ENCODE data around the gene TSPYL6. TPM values are rescaled to one million over a fixed set of nuclear protein-coding genes. Genes with fewer than 3 reads are reported as not detected.

Gene TSPYL6
- total RNA-seq, 1 experiment from 2014 or later, result not detected

DNA sequence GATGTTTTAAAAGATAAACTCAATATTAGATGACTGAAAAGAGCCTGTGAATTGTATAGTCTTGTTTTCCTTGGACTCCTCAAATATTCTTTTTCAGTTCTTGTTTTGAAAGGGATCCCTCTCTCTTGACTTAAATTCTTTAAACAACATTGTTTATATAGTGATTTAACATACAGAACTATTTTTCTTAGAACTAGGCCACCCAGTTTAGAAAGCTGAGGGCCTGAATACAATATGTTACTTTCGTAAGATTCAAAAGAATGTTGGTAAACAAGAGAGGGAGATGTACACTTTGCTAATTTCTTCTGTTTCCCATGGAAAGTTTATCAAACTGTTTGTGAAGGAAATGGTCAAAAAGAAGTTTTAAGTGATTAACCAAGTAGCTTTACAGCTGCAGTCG lies 5.5 kb upstream of the TSPYL6 start:
- ChIA-PET POLR2A (no interaction called here), CTCF (no interaction called here)
- H3K4me3 Mint-ChIP-seq, result no peak overlapping the region
- H3K4me1 Mint-ChIP-seq, result no peaks in the 10 kb centered on the region
- DNase-seq (ENCODE audit: low spot score) (no peak), ATAC-seq (no peak)
- TF ChIP-seq, protein P1, sequence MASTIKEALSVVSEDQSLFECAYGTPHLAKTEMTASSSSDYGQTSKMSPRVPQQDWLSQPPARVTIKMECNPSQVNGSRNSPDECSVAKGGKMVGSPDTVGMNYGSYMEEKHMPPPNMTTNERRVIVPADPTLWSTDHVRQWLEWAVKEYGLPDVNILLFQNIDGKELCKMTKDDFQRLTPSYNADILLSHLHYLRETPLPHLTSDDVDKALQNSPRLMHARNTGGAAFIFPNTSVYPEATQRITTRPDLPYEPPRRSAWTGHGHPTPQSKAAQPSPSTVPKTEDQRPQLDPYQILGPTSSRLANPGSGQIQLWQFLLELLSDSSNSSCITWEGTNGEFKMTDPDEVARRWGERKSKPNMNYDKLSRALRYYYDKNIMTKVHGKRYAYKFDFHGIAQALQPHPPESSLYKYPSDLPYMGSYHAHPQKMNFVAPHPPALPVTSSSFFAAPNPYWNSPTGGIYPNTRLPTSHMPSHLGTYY (CRISPR knock-in tag; IDR thresholded peaks at IDR 0.05), result no peak
- TF ChIP-seq, protein P2, sequence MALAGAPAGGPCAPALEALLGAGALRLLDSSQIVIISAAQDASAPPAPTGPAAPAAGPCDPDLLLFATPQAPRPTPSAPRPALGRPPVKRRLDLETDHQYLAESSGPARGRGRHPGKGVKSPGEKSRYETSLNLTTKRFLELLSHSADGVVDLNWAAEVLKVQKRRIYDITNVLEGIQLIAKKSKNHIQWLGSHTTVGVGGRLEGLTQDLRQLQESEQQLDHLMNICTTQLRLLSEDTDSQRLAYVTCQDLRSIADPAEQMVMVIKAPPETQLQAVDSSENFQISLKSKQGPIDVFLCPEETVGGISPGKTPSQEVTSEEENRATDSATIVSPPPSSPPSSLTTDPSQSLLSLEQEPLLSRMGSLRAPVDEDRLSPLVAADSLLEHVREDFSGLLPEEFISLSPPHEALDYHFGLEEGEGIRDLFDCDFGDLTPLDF (CRISPR knock-in tag; IDR thresholded peaks at IDR 0.05), result no peak
- TF ChIP-seq ETV6 (CRISPR knock-in tag; IDR thresholded peaks at IDR 0.05), result no peak
- TF ChIP-seq SOX15 (CRISPR knock-in tag; IDR thresholded peaks at IDR 0.05), result no peak
- TF ChIP-seq NFYB (CRISPR knock-in tag; conservative IDR thresholded peaks at IDR 0.05; ENCODE audit: low read depth), result no peak
- TF ChIP-seq, protein P3, sequence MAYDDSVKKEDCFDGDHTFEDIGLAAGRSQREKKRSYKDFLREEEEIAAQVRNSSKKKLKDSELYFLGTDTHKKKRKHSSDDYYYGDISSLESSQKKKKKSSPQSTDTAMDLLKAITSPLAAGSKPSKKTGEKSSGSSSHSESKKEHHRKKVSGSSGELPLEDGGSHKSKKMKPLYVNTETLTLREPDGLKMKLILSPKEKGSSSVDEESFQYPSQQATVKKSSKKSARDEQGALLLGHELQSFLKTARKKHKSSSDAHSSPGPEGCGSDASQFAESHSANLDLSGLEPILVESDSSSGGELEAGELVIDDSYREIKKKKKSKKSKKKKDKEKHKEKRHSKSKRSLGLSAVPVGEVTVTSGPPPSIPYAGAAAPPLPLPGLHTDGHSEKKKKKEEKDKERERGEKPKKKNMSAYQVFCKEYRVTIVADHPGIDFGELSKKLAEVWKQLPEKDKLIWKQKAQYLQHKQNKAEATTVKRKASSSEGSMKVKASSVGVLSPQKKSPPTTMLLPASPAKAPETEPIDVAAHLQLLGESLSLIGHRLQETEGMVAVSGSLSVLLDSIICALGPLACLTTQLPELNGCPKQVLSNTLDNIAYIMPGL (CRISPR knock-in tag; IDR thresholded peaks at IDR 0.05), result no peak
- TF ChIP-seq, protein P4, sequence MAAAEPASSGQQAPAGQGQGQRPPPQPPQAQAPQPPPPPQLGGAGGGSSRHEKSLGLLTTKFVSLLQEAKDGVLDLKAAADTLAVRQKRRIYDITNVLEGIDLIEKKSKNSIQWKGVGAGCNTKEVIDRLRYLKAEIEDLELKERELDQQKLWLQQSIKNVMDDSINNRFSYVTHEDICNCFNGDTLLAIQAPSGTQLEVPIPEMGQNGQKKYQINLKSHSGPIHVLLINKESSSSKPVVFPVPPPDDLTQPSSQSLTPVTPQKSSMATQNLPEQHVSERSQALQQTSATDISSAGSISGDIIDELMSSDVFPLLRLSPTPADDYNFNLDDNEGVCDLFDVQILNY (CRISPR knock-in tag; IDR thresholded peaks at IDR 0.05), result no peak
- no peak for TF ChIP-seq PRRX2 (CRISPR knock-in tag; IDR thresholded peaks at IDR 0.05)
- TF ChIP-seq, protein P5, sequence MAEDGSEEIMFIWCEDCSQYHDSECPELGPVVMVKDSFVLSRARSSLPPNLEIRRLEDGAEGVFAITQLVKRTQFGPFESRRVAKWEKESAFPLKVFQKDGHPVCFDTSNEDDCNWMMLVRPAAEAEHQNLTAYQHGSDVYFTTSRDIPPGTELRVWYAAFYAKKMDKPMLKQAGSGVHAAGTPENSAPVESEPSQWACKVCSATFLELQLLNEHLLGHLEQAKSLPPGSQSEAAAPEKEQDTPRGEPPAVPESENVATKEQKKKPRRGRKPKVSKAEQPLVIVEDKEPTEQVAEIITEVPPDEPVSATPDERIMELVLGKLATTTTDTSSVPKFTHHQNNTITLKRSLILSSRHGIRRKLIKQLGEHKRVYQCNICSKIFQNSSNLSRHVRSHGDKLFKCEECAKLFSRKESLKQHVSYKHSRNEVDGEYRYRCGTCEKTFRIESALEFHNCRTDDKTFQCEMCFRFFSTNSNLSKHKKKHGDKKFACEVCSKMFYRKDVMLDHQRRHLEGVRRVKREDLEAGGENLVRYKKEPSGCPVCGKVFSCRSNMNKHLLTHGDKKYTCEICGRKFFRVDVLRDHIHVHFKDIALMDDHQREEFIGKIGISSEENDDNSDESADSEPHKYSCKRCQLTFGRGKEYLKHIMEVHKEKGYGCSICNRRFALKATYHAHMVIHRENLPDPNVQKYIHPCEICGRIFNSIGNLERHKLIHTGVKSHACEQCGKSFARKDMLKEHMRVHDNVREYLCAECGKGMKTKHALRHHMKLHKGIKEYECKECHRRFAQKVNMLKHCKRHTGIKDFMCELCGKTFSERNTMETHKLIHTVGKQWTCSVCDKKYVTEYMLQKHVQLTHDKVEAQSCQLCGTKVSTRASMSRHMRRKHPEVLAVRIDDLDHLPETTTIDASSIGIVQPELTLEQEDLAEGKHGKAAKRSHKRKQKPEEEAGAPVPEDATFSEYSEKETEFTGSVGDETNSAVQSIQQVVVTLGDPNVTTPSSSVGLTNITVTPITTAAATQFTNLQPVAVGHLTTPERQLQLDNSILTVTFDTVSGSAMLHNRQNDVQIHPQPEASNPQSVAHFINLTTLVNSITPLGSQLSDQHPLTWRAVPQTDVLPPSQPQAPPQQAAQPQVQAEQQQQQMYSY (CRISPR knock-in tag; IDR thresholded peaks at IDR 0.05), result no peak
- TF ChIP-seq, protein P6, sequence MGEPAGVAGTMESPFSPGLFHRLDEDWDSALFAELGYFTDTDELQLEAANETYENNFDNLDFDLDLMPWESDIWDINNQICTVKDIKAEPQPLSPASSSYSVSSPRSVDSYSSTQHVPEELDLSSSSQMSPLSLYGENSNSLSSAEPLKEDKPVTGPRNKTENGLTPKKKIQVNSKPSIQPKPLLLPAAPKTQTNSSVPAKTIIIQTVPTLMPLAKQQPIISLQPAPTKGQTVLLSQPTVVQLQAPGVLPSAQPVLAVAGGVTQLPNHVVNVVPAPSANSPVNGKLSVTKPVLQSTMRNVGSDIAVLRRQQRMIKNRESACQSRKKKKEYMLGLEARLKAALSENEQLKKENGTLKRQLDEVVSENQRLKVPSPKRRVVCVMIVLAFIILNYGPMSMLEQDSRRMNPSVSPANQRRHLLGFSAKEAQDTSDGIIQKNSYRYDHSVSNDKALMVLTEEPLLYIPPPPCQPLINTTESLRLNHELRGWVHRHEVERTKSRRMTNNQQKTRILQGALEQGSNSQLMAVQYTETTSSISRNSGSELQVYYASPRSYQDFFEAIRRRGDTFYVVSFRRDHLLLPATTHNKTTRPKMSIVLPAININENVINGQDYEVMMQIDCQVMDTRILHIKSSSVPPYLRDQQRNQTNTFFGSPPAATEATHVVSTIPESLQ (CRISPR knock-in tag; IDR thresholded peaks at IDR 0.05), result no peak
- TF ChIP-seq, protein P7, sequence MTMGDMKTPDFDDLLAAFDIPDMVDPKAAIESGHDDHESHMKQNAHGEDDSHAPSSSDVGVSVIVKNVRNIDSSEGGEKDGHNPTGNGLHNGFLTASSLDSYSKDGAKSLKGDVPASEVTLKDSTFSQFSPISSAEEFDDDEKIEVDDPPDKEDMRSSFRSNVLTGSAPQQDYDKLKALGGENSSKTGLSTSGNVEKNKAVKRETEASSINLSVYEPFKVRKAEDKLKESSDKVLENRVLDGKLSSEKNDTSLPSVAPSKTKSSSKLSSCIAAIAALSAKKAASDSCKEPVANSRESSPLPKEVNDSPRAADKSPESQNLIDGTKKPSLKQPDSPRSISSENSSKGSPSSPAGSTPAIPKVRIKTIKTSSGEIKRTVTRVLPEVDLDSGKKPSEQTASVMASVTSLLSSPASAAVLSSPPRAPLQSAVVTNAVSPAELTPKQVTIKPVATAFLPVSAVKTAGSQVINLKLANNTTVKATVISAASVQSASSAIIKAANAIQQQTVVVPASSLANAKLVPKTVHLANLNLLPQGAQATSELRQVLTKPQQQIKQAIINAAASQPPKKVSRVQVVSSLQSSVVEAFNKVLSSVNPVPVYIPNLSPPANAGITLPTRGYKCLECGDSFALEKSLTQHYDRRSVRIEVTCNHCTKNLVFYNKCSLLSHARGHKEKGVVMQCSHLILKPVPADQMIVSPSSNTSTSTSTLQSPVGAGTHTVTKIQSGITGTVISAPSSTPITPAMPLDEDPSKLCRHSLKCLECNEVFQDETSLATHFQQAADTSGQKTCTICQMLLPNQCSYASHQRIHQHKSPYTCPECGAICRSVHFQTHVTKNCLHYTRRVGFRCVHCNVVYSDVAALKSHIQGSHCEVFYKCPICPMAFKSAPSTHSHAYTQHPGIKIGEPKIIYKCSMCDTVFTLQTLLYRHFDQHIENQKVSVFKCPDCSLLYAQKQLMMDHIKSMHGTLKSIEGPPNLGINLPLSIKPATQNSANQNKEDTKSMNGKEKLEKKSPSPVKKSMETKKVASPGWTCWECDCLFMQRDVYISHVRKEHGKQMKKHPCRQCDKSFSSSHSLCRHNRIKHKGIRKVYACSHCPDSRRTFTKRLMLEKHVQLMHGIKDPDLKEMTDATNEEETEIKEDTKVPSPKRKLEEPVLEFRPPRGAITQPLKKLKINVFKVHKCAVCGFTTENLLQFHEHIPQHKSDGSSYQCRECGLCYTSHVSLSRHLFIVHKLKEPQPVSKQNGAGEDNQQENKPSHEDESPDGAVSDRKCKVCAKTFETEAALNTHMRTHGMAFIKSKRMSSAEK (CRISPR knock-in tag; IDR thresholded peaks at IDR 0.05; ENCODE audit: borderline replicate concordance), result no peak
- peaks cover 28% of the 10 kb centered on the region for H3K9me3 Mint-ChIP-seq
- H3K27me3 Mint-ChIP-seq (ENCODE audit: low read depth), result no peaks in the 10 kb centered on the region
- no peak overlapping the region for H3K27ac Mint-ChIP-seq
- peaks cover 13% of the 10 kb centered on the region for H3K36me3 Mint-ChIP-seq

Data from WTC11 (cell line).